ENCODE data around the gene ATXN1.

- TF ChIP-seq CTCF (IDR thresholded peaks at IDR 0.05) (no peak), EP300 (IDR thresholded peaks at IDR 0.05) (no peak), POLR2AphosphoS5 (IDR thresholded peaks at IDR 0.05) (no peak)
These were observed 13.2 kb upstream of the ATXN1 start for GRCh38 chr6:16774437-16774836.
